Immature natural killer cell (primary cell): ENCODE measurements around the gene EVX2. TPM values are rescaled to one million over a fixed set of nuclear protein-coding genes. Genes with fewer than 3 reads are reported as not detected.

Source experiments
- DNase-seq, 3 donors: peaks; one replicate each; pipeline ENCODE4 v3.0.0; 2022; ENCODE audit warnings: mixed read lengths in 1 of 3
- H3K27ac Mint-ChIP-seq, 6 donors: one replicate each; pipeline ENCODE4 v1.8.0; 2020; ENCODE audit warnings: mixed read lengths in 6 of 6, mild to moderate bottlenecking in 5 of 6, inconsistent platforms in 4 of 6, moderate library complexity in 3 of 6
- H3K27me3 Mint-ChIP-seq, 3 donors: one replicate each; pipeline ENCODE4 v1.8.0; 2020 to 2021; ENCODE audit warnings: low read depth in 3 of 3, mild to moderate bottlenecking in 3 of 3, mixed read lengths in 3 of 3, moderate library complexity in 3 of 3, inconsistent platforms in 1 of 3
- H3K36me3 Mint-ChIP-seq, 3 donors: one replicate each; pipeline ENCODE4 v1.8.0; 2020; ENCODE audit warnings: mixed read lengths in 3 of 3, inconsistent platforms in 2 of 3, mild to moderate bottlenecking in 2 of 3
- H3K4me1 Mint-ChIP-seq, 2 donors: one replicate each; pipeline ENCODE4 v1.8.0; 2020; ENCODE audit warnings: inconsistent platforms in 2 of 2, mild to moderate bottlenecking in 2 of 2, mixed read lengths in 2 of 2, moderate library complexity in 1 of 2
- H3K4me3 Mint-ChIP-seq, 5 donors: one replicate each; pipeline ENCODE4 v1.8.0; 2020; ENCODE audit warnings: mild to moderate bottlenecking in 5 of 5, mixed read lengths in 5 of 5, inconsistent platforms in 3 of 5, moderate library complexity in 3 of 5
- H3K9me3 Mint-ChIP-seq, 6 donors: one replicate each; pipeline ENCODE4 v1.8.0; 2020; ENCODE audit warnings: mild to moderate bottlenecking in 6 of 6, mixed read lengths in 6 of 6, inconsistent platforms in 4 of 6, moderate library complexity in 3 of 6
- polyA plus RNA-seq, 3 donors: library from polyadenylated mRNA; unstranded; fragments of 300-500 nt; fragmentation: Illumina TruSeq; gene quantifications; one replicate each; pipeline ENCODE4 v1.2.3, GENCODE V29; 2021

The EVX2 gene
- polyA plus RNA-seq, 3 donors from 2014 or later = not detected

DNA sequence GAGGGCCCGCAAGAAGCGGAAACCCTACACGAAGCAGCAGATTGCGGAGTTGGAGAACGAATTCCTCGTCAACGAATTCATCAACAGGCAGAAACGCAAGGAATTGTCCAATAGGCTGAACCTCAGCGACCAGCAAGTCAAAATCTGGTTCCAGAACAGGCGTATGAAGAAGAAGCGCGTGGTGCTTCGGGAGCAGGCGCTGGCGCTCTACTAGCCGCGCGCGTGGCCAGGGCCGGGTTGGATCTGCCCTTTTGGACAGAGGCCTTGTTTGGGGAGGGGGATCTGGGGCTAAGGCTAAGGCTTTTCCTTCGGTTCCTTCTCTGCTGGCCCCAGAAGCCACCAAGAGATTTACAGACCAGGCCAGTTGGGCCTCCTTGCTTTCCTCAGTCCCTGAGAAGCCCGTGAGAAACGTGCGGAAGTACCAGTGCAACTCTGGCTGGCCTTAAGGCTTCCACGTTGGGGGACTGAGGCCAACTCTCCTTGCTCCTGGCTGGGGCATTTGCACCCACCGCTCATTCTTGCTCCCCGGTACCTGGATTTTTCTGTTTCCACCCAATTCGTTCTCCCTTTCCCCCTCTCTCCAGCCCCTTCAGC is 16.9 kb upstream of the EVX2 start:
- Mint-ChIP-seq H3K27ac (no peak overlapping the region), H3K4me1 (peaks cover 20 to 22% of the 10 kb centered on the region in 2 donors), H3K36me3 (peaks cover 0 to 5% (median 0%) of the 10 kb centered on the region in 3 donors), H3K27me3 (peaks cover 62 to 74% (median 69%) of the 10 kb centered on the region in 3 donors), H3K9me3 (peaks cover 0 to 12% (median under 1%) of the 10 kb centered on the region in 6 donors), H3K4me3 (no peak overlapping the region)
- DNase-seq = no peak

DNA sequence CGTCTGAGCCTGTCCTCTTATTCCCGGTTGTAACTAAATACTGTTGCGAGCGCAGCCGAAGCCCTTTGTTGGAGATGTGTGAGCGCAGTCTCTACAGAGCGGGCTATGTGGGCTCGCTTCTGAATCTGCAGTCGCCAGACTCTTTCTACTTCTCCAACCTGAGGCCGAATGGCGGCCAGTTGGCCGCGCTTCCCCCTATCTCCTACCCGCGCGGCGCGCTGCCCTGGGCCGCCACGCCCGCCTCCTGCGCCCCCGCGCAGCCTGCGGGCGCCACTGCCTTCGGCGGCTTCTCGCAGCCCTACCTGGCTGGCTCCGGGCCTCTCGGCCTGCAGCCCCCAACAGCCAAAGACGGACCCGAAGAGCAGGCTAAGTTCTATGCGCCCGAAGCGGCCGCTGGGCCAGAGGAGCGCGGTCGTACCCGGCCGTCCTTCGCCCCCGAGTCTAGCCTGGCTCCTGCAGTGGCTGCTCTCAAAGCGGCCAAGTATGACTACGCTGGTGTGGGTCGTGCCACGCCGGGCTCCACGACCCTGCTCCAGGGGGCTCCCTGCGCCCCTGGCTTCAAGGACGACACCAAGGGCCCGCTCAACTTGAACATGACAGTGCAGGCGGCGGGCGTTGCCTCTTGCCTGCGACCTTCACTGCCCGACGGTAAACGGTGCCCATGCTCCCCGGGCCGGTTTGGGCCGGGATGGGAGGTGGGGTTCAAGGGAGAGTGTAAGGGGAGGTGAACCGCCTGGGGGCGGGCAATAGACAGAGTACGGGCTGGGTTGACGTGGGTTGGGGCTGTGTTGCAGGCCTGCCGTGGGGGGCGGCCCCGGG is 16.2 kb upstream of the EVX2 start, which contains the start of gene HOXD12:
Gene HOXD12 (plus strand): TSS at position 68 of the 819 bp plus-strand sequence. CDS start 7 bp downstream, at position 75.
- DNase-seq = no peak
- H3K27ac Mint-ChIP-seq = no peak within 1 kb of the TSS
- H3K27me3 Mint-ChIP-seq = peaks cover 63 to 74% (median 70%) of the 10 kb centered on the region in 3 donors
- H3K36me3 Mint-ChIP-seq = peaks cover 0 to 9% (median 0%) of the 10 kb centered on the region in 3 donors
- H3K9me3 Mint-ChIP-seq = peaks cover 0 to 10% (median 3%) of the 10 kb centered on the region in 6 donors
- no peak within 1 kb of the TSS for H3K4me3 Mint-ChIP-seq
- peaks cover 20 to 22% of the 10 kb centered on the region in 2 donors for H3K4me1 Mint-ChIP-seq

- Mint-ChIP-seq H3K36me3 (peaks cover 0 to 9% (median 0%) of the 10 kb centered on the region in 3 donors), H3K27me3 (peaks cover 66 to 79% (median 71%) of the 10 kb centered on the region in 3 donors), H3K4me3 (no peak overlapping the region), H3K4me1 (peaks cover 20 to 24% of the 10 kb centered on the region in 2 donors), H3K27ac (no peak overlapping the region), H3K9me3 (peaks cover 0 to 14% (median 4%) of the 10 kb centered on the region in 6 donors)
- no peak for DNase-seq
Observed at GRCh38 chr2:176099159-176099727, 15.5 kb upstream of the EVX2 start.

- H3K4me1 Mint-ChIP-seq = peaks cover 24 to 31% of the 10 kb centered on the region in 2 donors
- peaks cover 0 to 20% (median 4%) of the 10 kb centered on the region in 6 donors for H3K9me3 Mint-ChIP-seq
- H3K4me3 Mint-ChIP-seq = no peak overlapping the region
- DNase-seq = no peak
- H3K36me3 Mint-ChIP-seq = peaks cover 0 to 9% (median 0%) of the 10 kb centered on the region in 3 donors
- H3K27me3 Mint-ChIP-seq = peaks cover 68 to 86% (median 75%) of the 10 kb centered on the region in 3 donors
- H3K27ac Mint-ChIP-seq = no peak overlapping the region
Observed at GRCh38 chr2:176098366-176099158, 14.8 kb upstream of the EVX2 start.

DNA sequence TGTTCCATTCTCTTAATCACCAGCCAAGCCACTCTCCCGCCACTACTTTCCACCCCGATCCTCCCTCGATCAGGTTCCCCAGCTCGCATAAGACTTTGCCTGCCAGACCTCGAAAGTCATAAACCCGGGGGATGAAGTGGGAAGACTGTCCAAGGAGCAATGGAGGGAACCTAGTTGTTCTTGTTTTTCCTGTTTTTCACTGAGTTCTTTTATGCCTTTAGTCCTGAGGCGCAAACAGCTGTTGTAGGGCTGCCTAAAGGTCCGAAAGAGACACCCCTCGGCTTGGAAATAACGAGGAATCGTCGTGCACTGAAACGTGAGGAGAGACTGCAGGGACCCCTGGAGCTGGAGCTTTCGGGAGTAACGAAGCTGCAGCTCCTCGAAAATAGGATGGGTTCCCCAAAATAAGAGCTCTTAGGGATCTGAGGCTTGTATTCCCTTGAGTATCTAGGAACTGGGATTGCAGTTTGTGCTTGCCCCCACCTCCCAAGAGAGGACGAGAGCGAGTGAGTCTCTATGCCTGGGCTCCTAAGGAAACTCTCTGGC is 14.1 kb upstream of the EVX2 start:
- no peak for DNase-seq
- Mint-ChIP-seq H3K4me3 (peak overlapping the region; percentile 78 to 91 (median 84)), H3K36me3 (peaks cover 0 to 9% (median 0%) of the 10 kb centered on the region in 3 donors), H3K27me3 (peaks cover 65 to 83% (median 74%) of the 10 kb centered on the region in 3 donors), H3K9me3 (peaks cover 0 to 23% (median 4%) of the 10 kb centered on the region in 6 donors), H3K27ac (no peak overlapping the region), H3K4me1 (peaks cover 27 to 32% of the 10 kb centered on the region in 2 donors)

DNA sequence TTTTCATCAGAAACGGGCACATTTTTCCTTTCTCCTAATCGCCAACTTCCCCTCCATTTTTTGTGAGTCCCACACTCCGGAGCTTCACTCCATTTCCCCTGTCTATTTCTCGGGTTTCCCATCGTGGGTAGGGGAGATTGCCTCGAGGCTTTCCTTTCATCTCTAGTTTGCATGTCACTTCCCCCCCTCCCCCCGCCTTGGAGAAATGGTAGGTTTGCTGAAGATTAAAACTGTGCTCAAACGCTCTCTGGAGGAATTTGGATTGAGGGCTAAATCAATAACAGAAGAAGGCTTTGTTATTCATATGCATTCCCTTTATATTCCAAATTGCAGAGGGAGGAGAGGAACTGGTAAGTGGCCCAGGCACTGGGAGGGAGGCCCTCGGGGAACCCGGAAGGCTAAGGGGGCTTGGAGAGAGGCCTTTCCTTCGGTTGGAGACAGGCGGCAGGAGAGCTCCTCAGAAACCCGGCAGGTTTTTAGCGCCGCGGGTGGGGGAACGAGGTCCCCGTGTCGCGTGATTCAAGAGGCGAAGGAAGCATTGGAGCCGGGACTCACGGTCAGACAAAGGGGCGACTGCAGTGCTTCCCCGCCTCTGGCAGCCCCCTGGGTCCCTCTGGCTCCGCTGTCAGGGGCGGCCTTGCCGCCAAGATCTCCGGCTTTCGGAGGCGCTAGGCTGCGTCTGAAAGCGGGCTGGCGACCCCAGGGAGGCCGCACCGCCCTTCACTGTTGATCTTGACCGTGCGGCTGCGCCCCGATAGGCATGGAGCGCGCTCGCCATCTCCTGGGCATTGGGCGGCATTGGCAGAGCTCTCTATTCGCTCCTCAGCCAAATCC is 13.4 kb upstream of the EVX2 start:
- peaks cover 65 to 77% (median 68%) of the 10 kb centered on the region in 3 donors for H3K27me3 Mint-ChIP-seq
- peaks cover 0 to 23% (median 4%) of the 10 kb centered on the region in 6 donors for H3K9me3 Mint-ChIP-seq
- H3K27ac Mint-ChIP-seq = no peak overlapping the region
- peak; percentile 51 to 60 (median 54) for DNase-seq
- peak overlapping the region; percentile 78 to 91 (median 84) for H3K4me3 Mint-ChIP-seq
- H3K4me1 Mint-ChIP-seq = peaks cover 27 to 32% of the 10 kb centered on the region in 2 donors
- peaks cover 0 to 9% (median 0%) of the 10 kb centered on the region in 3 donors for H3K36me3 Mint-ChIP-seq

DNA sequence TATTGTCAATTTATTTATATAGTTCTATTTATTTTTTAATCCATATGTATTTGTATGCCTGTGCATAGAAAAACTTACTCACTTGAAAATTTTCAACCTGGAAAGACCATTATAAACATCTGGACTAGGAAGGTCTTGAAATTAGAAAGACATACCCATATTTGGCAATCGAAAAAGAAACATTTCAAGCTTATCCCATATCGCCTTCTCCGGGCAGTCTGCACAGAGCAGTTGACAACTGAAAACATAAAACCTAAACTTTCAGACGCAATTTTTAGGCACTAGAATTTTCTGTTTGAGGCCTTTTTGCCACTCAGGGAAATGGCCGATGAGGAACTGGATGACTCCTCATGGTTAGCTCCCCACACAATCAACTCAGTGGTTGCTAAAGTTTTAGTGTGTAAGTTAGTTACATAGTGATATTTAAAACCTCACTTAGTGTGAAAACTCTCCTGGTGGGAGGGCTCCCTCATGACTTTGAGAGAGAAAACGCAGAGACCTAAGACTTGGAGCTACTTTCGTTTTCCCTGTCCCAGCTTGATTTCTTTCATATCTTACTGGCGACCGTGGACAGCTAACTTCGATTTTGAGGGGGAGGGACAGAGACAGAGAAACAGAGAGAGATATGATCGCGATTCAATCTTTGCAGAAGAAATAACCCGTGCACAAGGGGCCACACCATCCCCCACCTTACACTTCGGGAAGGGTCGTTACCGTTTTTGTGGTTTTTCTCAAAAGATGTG is 12.7 kb upstream of the EVX2 start:
- peaks cover 0 to 9% (median 0%) of the 10 kb centered on the region in 3 donors for H3K36me3 Mint-ChIP-seq
- no peak overlapping the region for H3K27ac Mint-ChIP-seq
- peaks cover 71 to 78% (median 73%) of the 10 kb centered on the region in 3 donors for H3K27me3 Mint-ChIP-seq
- H3K9me3 Mint-ChIP-seq = peaks cover 0 to 23% (median 4%) of the 10 kb centered on the region in 6 donors
- H3K4me1 Mint-ChIP-seq = peaks cover 32 to 34% of the 10 kb centered on the region in 2 donors
- no peak for DNase-seq
- H3K4me3 Mint-ChIP-seq = peak overlapping the region; percentile 78 to 91 (median 84)

GRCh38 chr2:176095421-176095820 is 11.7 kb upstream of the EVX2 start:
- Mint-ChIP-seq H3K27ac (no peak overlapping the region), H3K9me3 (peaks cover 0 to 23% (median 4%) of the 10 kb centered on the region in 6 donors), H3K4me3 (peak overlapping the region in 2 of 5 donors; percentile 14 to 25), H3K36me3 (peaks cover 0 to 9% (median 0%) of the 10 kb centered on the region in 3 donors), H3K4me1 (peaks cover 32 to 34% of the 10 kb centered on the region in 2 donors), H3K27me3 (peaks cover 68 to 77% (median 74%) of the 10 kb centered on the region in 3 donors)
- no peak for DNase-seq

DNA sequence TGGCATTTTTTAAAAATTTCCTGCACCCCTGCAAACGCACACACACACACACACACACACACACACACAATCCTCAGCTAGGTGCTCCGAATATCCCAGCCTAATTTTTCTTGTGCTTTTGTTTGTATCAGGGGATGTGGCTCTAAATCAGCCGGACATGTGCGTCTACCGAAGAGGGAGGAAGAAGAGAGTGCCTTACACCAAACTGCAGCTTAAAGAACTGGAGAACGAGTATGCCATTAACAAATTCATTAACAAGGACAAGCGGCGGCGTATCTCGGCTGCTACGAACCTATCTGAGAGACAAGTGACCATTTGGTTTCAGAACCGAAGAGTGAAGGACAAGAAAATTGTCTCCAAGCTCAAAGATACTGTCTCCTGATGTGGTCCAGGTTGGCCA is 10.6 kb upstream of the EVX2 start:
- Mint-ChIP-seq H3K4me3 (no peak overlapping the region), H3K9me3 (peaks cover 0 to 23% (median 4%) of the 10 kb centered on the region in 6 donors), H3K27me3 (peaks cover 65 to 81% (median 80%) of the 10 kb centered on the region in 3 donors), H3K36me3 (peaks cover 0 to 9% (median 0%) of the 10 kb centered on the region in 3 donors), H3K27ac (no peak overlapping the region), H3K4me1 (peaks cover 32 to 34% of the 10 kb centered on the region in 2 donors)
- DNase-seq = no peak

GRCh38 chr2:176093898-176094249 is 10.1 kb upstream of the EVX2 start:
- no peak for DNase-seq
- H3K4me3 Mint-ChIP-seq = peak overlapping the region in 4 of 5 donors; percentile 1 to 57 (median 6)
- peaks cover 0 to 9% (median 0%) of the 10 kb centered on the region in 3 donors for H3K36me3 Mint-ChIP-seq
- peaks cover 61 to 80% (median 80%) of the 10 kb centered on the region in 3 donors for H3K27me3 Mint-ChIP-seq
- H3K27ac Mint-ChIP-seq = no peak overlapping the region
- peaks cover 32 to 34% of the 10 kb centered on the region in 2 donors for H3K4me1 Mint-ChIP-seq
- peaks cover 0 to 23% (median 4%) of the 10 kb centered on the region in 6 donors for H3K9me3 Mint-ChIP-seq

DNA sequence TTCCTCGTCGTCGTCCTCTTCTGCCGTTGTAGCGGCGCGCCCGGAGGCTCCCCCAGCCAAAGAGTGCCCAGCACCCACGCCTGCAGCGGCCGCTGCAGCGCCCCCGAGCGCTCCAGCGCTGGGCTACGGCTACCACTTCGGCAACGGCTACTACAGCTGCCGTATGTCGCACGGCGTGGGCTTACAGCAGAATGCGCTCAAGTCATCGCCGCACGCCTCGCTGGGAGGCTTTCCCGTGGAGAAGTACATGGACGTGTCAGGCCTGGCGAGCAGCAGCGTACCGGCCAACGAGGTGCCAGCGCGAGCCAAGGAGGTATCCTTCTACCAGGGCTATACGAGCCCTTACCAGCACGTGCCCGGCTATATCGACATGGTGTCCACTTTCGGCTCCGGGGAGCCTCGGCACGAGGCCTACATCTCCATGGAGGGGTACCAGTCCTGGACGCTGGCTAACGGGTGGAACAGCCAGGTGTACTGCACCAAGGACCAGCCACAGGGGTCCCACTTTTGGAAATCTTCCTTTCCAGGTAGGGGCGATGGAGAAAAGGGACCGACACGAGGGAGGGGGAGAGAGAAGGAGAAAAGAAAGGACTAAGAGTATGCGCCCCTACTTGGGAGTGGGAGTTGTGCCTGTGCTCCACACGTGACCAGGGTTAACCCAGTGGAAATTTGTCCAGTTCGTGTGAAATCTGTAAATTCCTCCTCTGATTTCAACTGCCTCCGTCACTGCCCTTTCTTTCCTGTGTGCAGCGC is 9.6 kb upstream of the EVX2 start:
- no peak overlapping the region for H3K27ac Mint-ChIP-seq
- H3K4me3 Mint-ChIP-seq = peak overlapping the region in 4 of 5 donors; percentile 1 to 57 (median 26)

More for the DNA sequence above, 9.6 kb upstream of the EVX2 start:
- peaks cover 0 to 23% (median 4%) of the 10 kb centered on the region in 6 donors for H3K9me3 Mint-ChIP-seq
- no peak for DNase-seq
- H3K27me3 Mint-ChIP-seq = peaks cover 60 to 81% (median 81%) of the 10 kb centered on the region in 3 donors
- H3K4me1 Mint-ChIP-seq = peaks cover 35 to 36% of the 10 kb centered on the region in 2 donors
- peaks cover 0 to 9% (median 0%) of the 10 kb centered on the region in 3 donors for H3K36me3 Mint-ChIP-seq
